GM12878 (cell line): ENCODE data around the gene ADCY9. TPM values are rescaled to one million over a fixed set of nuclear protein-coding genes. Genes with fewer than 3 reads are reported as not detected.

Source experiments
- ATAC-seq: fragments of 200-7000 bp; cut with Tn5 transposase; 3 replicates; pipeline ENCODE4 v1.9.1; 2020; ENCODE audit warnings: mild to moderate bottlenecking, moderate library complexity
- BruUV-seq: library from RNA; stranded (reverse); fragments of 400-500 nt; replicated peaks from 2 replicates; lab custom pipeline; 2021; lab: Mats Ljungman, UMichigan
- CTCF ChIA-PET: fragments of 300-600 bp; sonication (Branson Sonifier 250); formaldehyde crosslinking; extraction: SDS; loops from one replicate; lab custom pipeline; 2021; ENCODE audit warnings: inconsistent platforms; lab: Yijun Ruan, JAX
- POLR2A ChIA-PET: fragments of 350-600 bp; formaldehyde crosslinking; extraction: SDS; loops from one replicate; lab custom pipeline; 2021; ENCODE audit warnings: inconsistent platforms; lab: Charles Lee
- RAD21 ChIA-PET: fragments of 300-600 bp; sonication (Branson Sonifier 250); formaldehyde crosslinking; loops from one replicate; lab custom pipeline; 2023; ENCODE audit warnings: antibody characterized with exemption; ENCODE audit not compliant: unreplicated experiment; lab: Charles Lee
- SMC1A ChIA-PET: fragments of 300-600 bp; sonication (Branson Sonifier 250); formaldehyde crosslinking; loops from one replicate; lab custom pipeline; 2023; ENCODE audit not compliant: unreplicated experiment, uncharacterized antibody; lab: Charles Lee
- DNase-seq: peaks from one replicate; pipeline ENCODE4 v3.0.0-alpha.2; 2011; ENCODE audit warnings: low read depth, low spot score
- FAIRE-seq: peaks from 3 replicates; lab custom pipeline; 2011; peaks lifted over from hg19 to GRCh38; lab: Jason Lieb, UNC
- H2AFZ ChIP-seq: 2 replicates; pipeline ENCODE4 v1.6.0; 2011; ENCODE audit warnings: low read depth, low read length, control low read depth; ENCODE audit not compliant: control insufficient read depth
- H3K27ac ChIP-seq: 2 replicates; pipeline ENCODE4 v1.5.1; 2011; ENCODE audit warnings: control low read depth; ENCODE audit not compliant: control insufficient read depth, insufficient read depth
- H3K27me3 ChIP-seq, 2 experiments: replicated peaks in 1 of 2; 2 replicates each; pipeline versions ENCODE4 v1.6.0 to v1.6.1; 2011; ENCODE audit warnings: low read length in 1 of 2; ENCODE audit not compliant: control insufficient read depth in 2 of 2, insufficient read depth in 2 of 2
- H3K36me3 ChIP-seq, 2 experiments: 2 replicates each; pipeline ENCODE4 v1.5.1; 2011; ENCODE audit warnings: low read length in 1 of 2; ENCODE audit not compliant: control insufficient read depth in 2 of 2, insufficient read depth in 2 of 2
- H3K4me1 ChIP-seq: 2 replicates; pipeline ENCODE4 v1.6.1; 2011; ENCODE audit warnings: mild to moderate bottlenecking, low read length, moderate library complexity, mixed read lengths; ENCODE audit not compliant: control insufficient read depth, insufficient read depth
- H3K4me2 ChIP-seq: 2 replicates; pipeline ENCODE4 v1.6.0; 2011; ENCODE audit warnings: control low read depth; ENCODE audit not compliant: control insufficient read depth, insufficient read depth
- H3K4me3 ChIP-seq: fragments of 200-600 bp; sonication (generic); 2 replicates; pipeline ENCODE4 v1.5.1; 2016
- H3K79me2 ChIP-seq: 2 replicates; pipeline ENCODE4 v1.6.0; 2011; ENCODE audit warnings: low read length; ENCODE audit not compliant: control insufficient read depth, insufficient read depth
- H3K9ac ChIP-seq: 2 replicates; pipeline ENCODE4 v1.8.0; 2011; ENCODE audit warnings: low read length, control low read depth, mixed read lengths; ENCODE audit not compliant: control insufficient read depth, insufficient read depth
- H3K9me3 ChIP-seq: replicated peaks from 3 replicates; pipeline ENCODE4 v1.5.1; 2011; ENCODE audit warnings: mild to moderate bottlenecking, low read length; ENCODE audit not compliant: control insufficient read depth, insufficient read depth
- H4K20me1 ChIP-seq: 2 replicates; pipeline ENCODE4 v1.6.0; 2011; ENCODE audit not compliant: control insufficient read depth, insufficient read depth
- E2F8 ChIP-seq: fragments of 450-650 bp; IDR thresholded peaks from 2 replicates; pipeline ENCODE4 v1.6.1; 2018; ENCODE audit warnings: mild to moderate bottlenecking, low read depth, moderate library complexity; ENCODE audit not compliant: partially characterized antibody
- FOXM1 ChIP-seq: IDR thresholded peaks from 2 replicates; pipeline ENCODE4 v1.6.1; 2012; ENCODE audit warnings: low read depth, mild to moderate bottlenecking, inconsistent platforms, low read length, moderate library complexity
- IKZF1 ChIP-seq: fragments of 450-650 bp; conservative IDR thresholded peaks from 2 replicates; pipeline ENCODE4 v1.6.1; 2017; ENCODE audit warnings: antibody characterized with exemption, mild to moderate bottlenecking
- IRF4 ChIP-seq: IDR thresholded peaks from 2 replicates; pipeline ENCODE4 v1.6.1; 2011; ENCODE audit warnings: low read depth, low read length
- RELB ChIP-seq: fragments of 450-650 bp; IDR thresholded peaks from 2 replicates; pipeline ENCODE4 v1.6.1; 2017; ENCODE audit warnings: low read depth, mild to moderate bottlenecking, moderate library complexity
- SMAD5 ChIP-seq: IDR thresholded peaks from 2 replicates; pipeline ENCODE4 v1.6.1; 2016; ENCODE audit warnings: antibody characterized with exemption, low read depth
- SREBF2 ChIP-seq: IDR thresholded peaks from 2 replicates; pipeline ENCODE4 v1.6.1; 2012; ENCODE audit warnings: mild to moderate bottlenecking, low read length
- STAT1 ChIP-seq: fragments of 450-650 bp; conservative IDR thresholded peaks from 2 replicates; pipeline ENCODE4 v1.6.1; 2014; ENCODE audit warnings: antibody characterized with exemption, mild to moderate bottlenecking
- ZNF687 ChIP-seq: fragments of 450-650 bp; IDR thresholded peaks from 2 replicates; pipeline ENCODE4 v1.6.1; 2017; ENCODE audit warnings: mild to moderate bottlenecking, moderate library complexity
- ZSCAN29 ChIP-seq: fragments of 450-650 bp; IDR thresholded peaks from 2 replicates; pipeline ENCODE4 v1.6.1; 2017; ENCODE audit warnings: mild to moderate bottlenecking, moderate library complexity
- WGBS: methylation state at CpG from one replicate; pipeline ENCODE4 v1.1.6; 2016; ENCODE audit warnings: low lambda C conversion rate; ENCODE audit not compliant: insufficient replicate concordance, insufficient coverage; ENCODE audit errors: missing lambda C conversion rate; 5-methylcytosine and 5-hydroxymethylcytosine counted together
- in situ Hi-C: fragments of 300-500 bp; cut with MboI; formaldehyde crosslinking; loops from 9 replicates; pipeline ENCODE4 v1.14.3; 2018; ENCODE audit warnings: mixed read lengths
- intact Hi-C: fragments of 100-400 bp; cut with micrococcal nuclease; formaldehyde crosslinking; loops from one replicate; pipeline ENCODE4 v1.14.2; 2022; ENCODE audit not compliant: unreplicated experiment
- polyA plus RNA-seq, 11 experiments: library from polyadenylated mRNA; depleted of rRNA in 4 of 11; unstranded in 6 of 11; stranded (reverse) in 5 of 11; fragments of >200 nt; fragmentation: Nextera tagmentation in 4 of 11; fragmentation: Illumina TruSeq in 1 of 11; extraction: Ambion mirVana in 4 of 11; extraction: Trizol in 1 of 11; gene quantifications; 1 replicate in 1 of 11; 2 replicates in 10 of 11; pipeline versions ENCODE4 v1.2.1 to v1.2.3, GENCODE V29; 2011 to 2016; ENCODE audit warnings: inconsistent platforms in 2 of 11, missing spikeins in 2 of 11, low read depth in 1 of 11
- total RNA-seq, 4 experiments: library from RNA; depleted of rRNA in 3 of 4; stranded (reverse); fragments of >200 nt in 3 of 4; fragmentation: Illumina TruSeq in 1 of 4; extraction: Trizol in 1 of 4; gene quantifications; 2 replicates each; pipeline versions ENCODE4 v1.2.1 to v1.2.3, GENCODE V29; 2013 to 2021

Gene ADCY9
- total and polyA plus RNA-seq, 10 of the 15 experiments (the other 5 are each of a cell fraction or from before 2014, with no cell fraction given) = 0.09 to 0.41 (median 0.15) TPM; not detected in 3

- TF ChIP-seq ZNF687 (no peak), ZSCAN29 (no peak), SMAD5 (no peak), RELB (no peak), SREBF2 (no peak)
Observed at GRCh38 chr16:3963886-3964685, 152.2 kb downstream of the ADCY9 start (continued).

GRCh38 chr16:3963203-3963602, 153.0 kb downstream of the ADCY9 start:
- Histone ChIP-seq H3K36me3 (no peaks in the 10 kb centered on the region), H3K9ac (no peak overlapping the region), H3K27me3 (no peaks in the 10 kb centered on the region; a peak in 2 of 4 replicates), H3K4me3 (no peak overlapping the region), H3K9me3 (no peaks in the 10 kb centered on the region), H3K27ac (no peak overlapping the region), H3K4me2 (no peak overlapping the region), H4K20me1 (no peaks in the 10 kb centered on the region), H2AFZ (no peak overlapping the region), H3K79me2 (no peaks in the 10 kb centered on the region), H3K4me1 (no peaks in the 10 kb centered on the region)
- RAD21 ChIA-PET = no interaction called here
- no peak for DNase-seq
- 43% methylated on average over 17 of the region's 17 CpGs for WGBS
- POLR2A ChIA-PET = interaction anchor here (0.5 kb wide), 1 partner anchor 50 kb away, joined by 3 read pairs; no protein-coding TSS in a partner anchor
- in situ Hi-C loops (no loop called here), intact Hi-C loops (no loop called here)
- CTCF ChIA-PET = interaction anchor here (1.0 kb wide), 1 partner anchor 291 kb away, joined by 5 read pairs; no protein-coding TSS in a partner anchor
- no peak for FAIRE-seq
- no peak for ATAC-seq
- SMC1A ChIA-PET = interaction anchor here (0.6 kb wide), 1 partner anchor 106 kb away, joined by 3 read pairs; no protein-coding TSS in a partner anchor
- BruUV-seq = no TSS peak
- TF ChIP-seq IKZF1 (no peak), IRF4 (no peak), STAT1 (no peak), FOXM1 (no peak), E2F8 (no peak)
